HCT116 (cell line): ENCODE measurements around the gene GRB2.

ENCODE experiments used
- CBX3 ChIP-seq: IDR thresholded peaks from 2 replicates; pipeline ENCODE4 v1.6.1; 2012; ENCODE audit warnings: low read depth
- CEBPB ChIP-seq: IDR thresholded peaks from 2 replicates; pipeline ENCODE4 v1.6.1; 2012; ENCODE audit warnings: low read depth
- EGR1 ChIP-seq: IDR thresholded peaks from 2 replicates; pipeline ENCODE4 v1.6.1; 2012; ENCODE audit warnings: low read depth
- EZH2 ChIP-seq: fragments of 200-600 bp; sonication (generic); IDR thresholded peaks from 2 replicates; pipeline ENCODE4 v1.6.1; 2017; ENCODE audit warnings: antibody characterized with exemption, mixed run types
- EZH2phosphoT487 ChIP-seq: fragments of 200-600 bp; IDR thresholded peaks from 2 replicates; pipeline ENCODE4 v1.6.1; 2018; ENCODE audit warnings: antibody characterized with exemption, borderline replicate concordance
- JUND ChIP-seq: IDR thresholded peaks from 2 replicates; pipeline ENCODE4 v1.6.1; 2012
- POLR2A ChIP-seq: IDR thresholded peaks from 2 replicates; pipeline ENCODE4 v1.7.0; 2011; ENCODE audit warnings: borderline replicate concordance; ENCODE audit not compliant: insufficient read depth, insufficient read length; ENCODE audit errors: extremely low read depth
- POLR2AphosphoS5 ChIP-seq: IDR thresholded peaks from 2 replicates; pipeline ENCODE4 v1.6.1; 2011; ENCODE audit warnings: mild to moderate bottlenecking, low read depth, low read length, moderate library complexity
- RAD21 ChIP-seq: IDR thresholded peaks from 2 replicates; pipeline ENCODE4 v1.6.1; 2012; ENCODE audit warnings: low read depth, mild to moderate bottlenecking
- SP1 ChIP-seq: IDR thresholded peaks from 2 replicates; pipeline ENCODE4 v1.6.1; 2012; ENCODE audit warnings: low read depth
- SRF ChIP-seq: IDR thresholded peaks from 2 replicates; pipeline ENCODE4 v1.6.1; 2012; ENCODE audit warnings: low read depth
- TCF7L2 ChIP-seq: IDR thresholded peaks from 2 replicates; pipeline ENCODE4 v1.7.0; 2011; ENCODE audit warnings: borderline replicate concordance, inconsistent platforms; ENCODE audit not compliant: insufficient read depth, insufficient read length; ENCODE audit errors: extremely low read depth
- TF ChIP-seq, protein P1 (sequence below), 3 experiments: fragments of 200-600 bp in 1 of 3; sonication (generic) in 1 of 3; IDR thresholded peaks in 2 of 3; conservative IDR thresholded peaks in 1 of 3; 2 replicates each; pipeline ENCODE4 v1.5.1; 2012 to 2017; ENCODE audit warnings: low read depth in 2 of 3, low read length in 2 of 3, antibody characterized with exemption in 1 of 3, borderline replicate concordance in 1 of 3, control low read depth in 1 of 3, mild to moderate bottlenecking in 1 of 3, mixed read lengths in 1 of 3, mixed run types in 1 of 3, moderate library complexity in 1 of 3; ENCODE audit not compliant: insufficient read depth in 1 of 3
- TF ChIP-seq, protein P2 (sequence below): IDR thresholded peaks from 2 replicates; pipeline ENCODE4 v1.6.1; 2012

DNA sequence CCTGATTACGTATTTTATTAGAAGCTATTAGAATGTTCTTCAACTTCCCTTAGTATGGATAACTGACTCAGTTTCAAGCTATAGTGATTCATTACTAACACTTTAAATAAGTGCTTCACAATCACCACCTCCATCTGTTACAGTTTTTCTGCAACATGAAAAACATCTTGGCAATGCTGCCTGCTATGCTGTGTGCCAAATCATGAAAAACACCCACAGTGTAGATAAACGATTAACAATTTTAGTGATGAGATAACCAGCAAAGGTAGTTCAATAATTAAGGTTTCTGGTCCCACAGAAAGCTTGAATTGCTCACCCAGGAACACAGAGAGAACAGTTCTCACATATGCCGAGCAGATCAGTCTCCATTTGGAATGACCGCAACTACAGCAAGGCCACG lies 64.8 kb downstream of the GRB2 start:
- TF ChIP-seq EZH2: no peak
- TF ChIP-seq, protein P1, sequence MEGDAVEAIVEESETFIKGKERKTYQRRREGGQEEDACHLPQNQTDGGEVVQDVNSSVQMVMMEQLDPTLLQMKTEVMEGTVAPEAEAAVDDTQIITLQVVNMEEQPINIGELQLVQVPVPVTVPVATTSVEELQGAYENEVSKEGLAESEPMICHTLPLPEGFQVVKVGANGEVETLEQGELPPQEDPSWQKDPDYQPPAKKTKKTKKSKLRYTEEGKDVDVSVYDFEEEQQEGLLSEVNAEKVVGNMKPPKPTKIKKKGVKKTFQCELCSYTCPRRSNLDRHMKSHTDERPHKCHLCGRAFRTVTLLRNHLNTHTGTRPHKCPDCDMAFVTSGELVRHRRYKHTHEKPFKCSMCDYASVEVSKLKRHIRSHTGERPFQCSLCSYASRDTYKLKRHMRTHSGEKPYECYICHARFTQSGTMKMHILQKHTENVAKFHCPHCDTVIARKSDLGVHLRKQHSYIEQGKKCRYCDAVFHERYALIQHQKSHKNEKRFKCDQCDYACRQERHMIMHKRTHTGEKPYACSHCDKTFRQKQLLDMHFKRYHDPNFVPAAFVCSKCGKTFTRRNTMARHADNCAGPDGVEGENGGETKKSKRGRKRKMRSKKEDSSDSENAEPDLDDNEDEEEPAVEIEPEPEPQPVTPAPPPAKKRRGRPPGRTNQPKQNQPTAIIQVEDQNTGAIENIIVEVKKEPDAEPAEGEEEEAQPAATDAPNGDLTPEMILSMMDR (IDR thresholded peaks at IDR 0.05 in 2 of 3, conservative IDR thresholded peaks at IDR 0.05 in 1 of 3; ENCODE audit: borderline replicate concordance in 1 of 3, insufficient read depth in 1 of 3, low read depth in 2 of 3, low read length in 2 of 3): no peak
- TF ChIP-seq CEBPB: no peak
- TF ChIP-seq, protein P2, sequence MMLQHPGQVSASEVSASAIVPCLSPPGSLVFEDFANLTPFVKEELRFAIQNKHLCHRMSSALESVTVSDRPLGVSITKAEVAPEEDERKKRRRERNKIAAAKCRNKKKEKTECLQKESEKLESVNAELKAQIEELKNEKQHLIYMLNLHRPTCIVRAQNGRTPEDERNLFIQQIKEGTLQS: no peak
- no peak for TF ChIP-seq CBX3
- TF ChIP-seq POLR2A: no peak
- TF ChIP-seq TCF7L2: no peak
- no peak for TF ChIP-seq POLR2AphosphoS5
- no peak for TF ChIP-seq RAD21
- TF ChIP-seq JUND: no peak
- TF ChIP-seq SP1: no peak
- no peak for TF ChIP-seq SRF
- no peak for TF ChIP-seq EZH2phosphoT487
- TF ChIP-seq EGR1: no peak
